GM08714 (cell line): ENCODE measurements around the gene NAT8L.

Source experiments
- H3K4me3 ChIP-seq: fragments of 200-500 bp; sonication (Bioruptor generic); 2 replicates; pipeline ENCODE4 v1.5.1; 2014; ENCODE audit warnings: mild to moderate bottlenecking, low read length, inconsistent platforms
- ZNF274 ChIP-seq: IDR thresholded peaks from 2 replicates; pipeline ENCODE4 v1.6.1; 2012; ENCODE audit warnings: mild to moderate bottlenecking, low read depth, low read length

Gene NAT8L

DNA sequence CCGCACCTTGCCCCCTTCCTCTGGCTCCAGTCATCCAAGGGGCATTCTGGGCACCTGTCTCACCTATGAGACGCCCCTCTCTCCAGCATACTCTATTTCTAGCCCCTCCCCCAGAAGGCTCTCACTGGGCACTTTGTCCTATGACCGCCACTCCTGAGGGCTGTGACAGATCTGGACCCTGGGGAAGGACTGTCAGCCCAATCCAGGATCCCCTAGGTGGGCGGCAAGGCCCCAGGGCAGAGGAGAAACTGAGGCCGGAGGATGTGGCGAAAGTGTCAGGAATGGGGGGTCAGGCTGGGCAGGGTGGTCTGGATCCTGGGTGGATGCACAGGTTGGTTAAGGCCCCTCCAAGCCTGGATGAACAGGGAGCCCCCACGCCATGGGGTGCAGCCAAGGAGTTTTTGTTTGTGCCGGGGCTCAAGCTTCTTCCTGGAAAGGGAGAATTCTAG, 16.2 kb upstream of the NAT8L start:
- no peak for TF ChIP-seq ZNF274
- H3K4me3 ChIP-seq, result no peak overlapping the region

GRCh38 chr4:2043396-2044118, 15.6 kb upstream of the NAT8L start:
- H3K4me3 ChIP-seq, result no peak overlapping the region
- TF ChIP-seq ZNF274, result no peak

DNA sequence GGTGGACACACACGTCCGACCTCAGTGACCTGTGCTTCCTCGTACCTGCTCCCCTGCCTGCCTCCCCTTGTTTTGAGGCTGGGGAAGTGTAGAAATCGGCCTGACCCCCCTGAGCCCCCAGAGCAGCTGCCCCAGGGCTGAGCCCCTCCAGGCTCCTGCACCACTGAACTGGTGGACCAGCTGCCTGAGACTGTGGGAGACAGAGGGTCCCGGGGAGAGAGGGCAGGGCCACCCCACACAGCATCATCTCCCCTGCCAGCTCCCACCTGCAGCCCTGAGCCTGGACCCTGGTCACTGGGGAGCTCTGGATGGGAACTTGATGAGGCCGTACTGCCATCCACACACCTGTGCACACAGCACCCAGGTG, 15.0 kb upstream of the NAT8L start:
- H3K4me3 ChIP-seq, result no peak overlapping the region
- no peak for TF ChIP-seq ZNF274

DNA sequence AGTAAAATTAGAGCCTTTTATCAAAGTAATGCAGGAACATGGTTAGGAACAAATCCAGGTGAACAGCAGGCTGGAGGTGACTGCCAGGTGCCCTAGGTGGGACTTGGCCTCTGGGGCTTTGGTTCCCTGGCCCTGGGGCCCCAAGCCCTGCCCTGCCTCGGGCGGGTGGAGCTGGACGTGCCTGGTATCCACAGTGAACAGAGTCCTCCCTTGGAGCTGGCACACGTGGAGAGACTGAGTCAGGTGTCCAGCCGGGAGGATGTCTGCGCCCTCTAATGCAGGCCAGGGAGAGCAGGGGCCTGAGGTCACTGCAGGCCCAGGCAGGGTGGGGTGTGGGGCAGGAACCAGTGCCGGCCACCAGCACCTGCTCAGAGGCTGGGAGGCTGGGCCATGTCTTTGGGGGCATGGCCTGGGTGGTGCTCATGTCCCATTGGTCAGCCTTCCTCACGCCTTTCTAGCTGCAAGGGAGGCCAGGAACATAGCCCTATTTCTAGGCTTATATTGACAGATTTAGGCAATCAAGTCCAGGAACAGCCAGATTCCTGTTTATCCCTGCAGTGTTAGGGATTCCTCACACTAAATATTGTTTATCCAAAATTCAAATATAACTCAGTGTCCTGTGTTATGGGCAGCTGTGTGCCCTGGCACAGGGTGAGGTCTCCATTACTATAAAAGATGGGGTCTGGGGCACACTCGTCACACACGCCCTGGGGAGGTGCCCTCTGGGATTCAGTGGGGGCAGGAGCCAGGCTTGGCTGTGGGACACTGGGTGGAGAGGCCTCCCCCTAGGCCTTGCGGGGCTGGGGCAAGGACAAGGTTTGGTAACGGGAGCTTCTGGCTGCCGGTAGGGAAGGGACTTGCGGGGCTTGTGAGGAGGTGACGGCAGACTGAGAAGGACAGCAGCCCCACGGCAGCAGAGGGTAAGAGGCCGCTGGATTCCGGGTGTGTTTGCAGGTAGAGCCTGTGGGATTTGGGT, 14.3 kb upstream of the NAT8L start:
- H3K4me3 ChIP-seq, result no peak overlapping the region
- no peak for TF ChIP-seq ZNF274

DNA sequence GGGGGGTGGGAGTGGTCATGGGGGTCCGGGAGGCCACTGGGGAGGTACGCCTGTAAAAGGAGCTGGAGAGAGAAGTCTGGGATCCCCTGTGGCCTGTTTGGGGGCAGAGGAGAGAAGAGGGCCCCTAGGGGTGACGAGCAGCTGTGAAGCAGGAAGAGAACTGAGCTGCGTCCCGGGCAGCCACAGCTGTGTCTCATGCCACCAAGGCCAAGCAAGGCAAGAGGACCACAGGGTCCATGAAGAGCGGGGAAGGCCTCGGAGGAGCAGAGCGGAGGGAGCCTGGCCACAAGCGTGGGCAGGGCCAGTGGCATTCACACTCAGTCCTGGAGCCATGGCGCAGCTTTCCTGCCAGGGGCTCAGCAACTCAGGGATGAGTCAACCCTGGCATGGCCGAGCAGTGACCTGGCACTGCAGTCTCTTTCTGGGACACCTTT, 13.6 kb upstream of the NAT8L start:
- H3K4me3 ChIP-seq, result no peak overlapping the region
- no peak for TF ChIP-seq ZNF274

DNA sequence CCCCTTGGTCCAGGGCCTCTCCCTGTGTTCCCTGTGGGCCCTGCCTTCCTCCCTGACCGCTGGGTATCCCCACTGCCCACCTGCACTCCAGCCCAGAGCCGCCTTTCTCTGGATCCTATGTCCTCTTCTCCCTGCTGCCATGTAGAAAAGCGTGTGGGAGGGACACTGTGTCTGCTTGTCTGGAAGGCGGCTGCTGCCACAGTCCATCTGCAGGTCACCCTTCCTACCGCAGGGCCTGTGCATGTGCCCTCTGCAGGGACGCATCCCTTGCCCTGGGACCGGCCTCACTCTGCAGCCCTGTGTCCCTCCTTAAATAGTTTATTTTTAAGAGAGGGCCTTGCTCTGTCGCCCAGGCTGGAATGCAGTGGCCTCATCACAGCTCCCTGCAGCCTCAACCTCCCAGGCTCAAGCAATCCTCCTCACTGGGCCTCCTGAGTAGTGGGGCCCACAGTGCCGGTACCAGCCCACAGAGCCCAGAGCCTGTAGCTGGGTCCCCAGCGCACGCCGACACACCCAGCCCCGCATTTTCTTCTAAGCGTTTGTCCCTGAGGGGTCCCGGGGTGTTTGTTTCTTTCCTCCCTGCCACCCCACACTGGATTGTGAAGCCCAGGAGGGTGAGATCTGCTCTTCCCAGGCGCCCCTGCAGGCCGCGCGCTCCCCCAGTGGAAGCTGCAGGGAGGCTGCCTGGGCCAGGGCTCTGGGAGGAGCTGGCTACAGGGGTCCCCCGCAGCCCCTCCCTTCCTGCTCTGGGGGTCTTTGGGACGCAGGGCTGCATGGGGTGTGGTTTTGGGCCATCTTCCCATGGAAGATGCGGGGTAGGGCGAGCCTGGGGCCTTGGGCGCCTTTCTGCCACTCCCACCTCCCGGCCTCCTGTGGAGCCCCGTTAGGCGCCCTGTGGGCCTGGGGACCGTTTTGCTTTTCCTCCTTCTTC, 12.8 kb upstream of the NAT8L start:
- no peak overlapping the region for H3K4me3 ChIP-seq
- no peak for TF ChIP-seq ZNF274

DNA sequence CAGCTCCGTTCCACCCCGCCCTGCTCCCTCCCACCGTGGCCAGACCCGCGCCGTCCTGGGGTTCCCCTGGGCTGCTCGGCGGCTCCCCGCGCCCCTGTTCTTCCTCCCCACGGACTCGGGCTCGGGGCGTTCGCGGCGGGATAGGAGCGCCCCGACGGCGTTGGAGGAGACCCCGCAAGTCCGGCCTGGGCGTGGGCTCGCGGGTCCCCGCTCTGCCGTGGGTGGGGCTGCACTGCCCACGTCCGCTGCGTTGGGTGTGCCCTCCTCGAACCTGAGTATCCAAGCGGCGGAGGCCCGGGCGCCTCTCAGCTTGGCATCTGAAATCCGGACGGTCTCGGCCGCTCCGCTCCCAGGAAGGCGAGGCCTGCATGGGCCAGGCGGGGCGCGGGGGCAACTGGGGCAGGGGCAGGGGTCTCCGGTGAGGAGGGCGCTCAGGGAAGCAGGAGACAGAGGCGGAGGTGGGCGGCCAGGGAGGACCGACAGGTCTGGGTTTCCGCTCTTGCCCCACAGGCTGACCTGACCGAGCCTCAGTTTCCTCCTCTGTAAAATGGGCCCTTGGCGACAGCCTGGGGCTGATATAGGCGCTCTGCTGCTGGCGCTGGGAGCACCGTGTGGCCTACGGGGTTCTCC, 12.0 kb upstream of the NAT8L start:
- TF ChIP-seq ZNF274, result no peak
- H3K4me3 ChIP-seq, result no peak overlapping the region

- no peak for TF ChIP-seq ZNF274
- no peak overlapping the region for H3K4me3 ChIP-seq
These were observed 11.1 kb upstream of the NAT8L start for GRCh38 chr4:2047781-2048581.

GRCh38 chr4:2048831-2049230, 10.3 kb upstream of the NAT8L start:
- no peak overlapping the region for H3K4me3 ChIP-seq
- TF ChIP-seq ZNF274, result no peak

DNA sequence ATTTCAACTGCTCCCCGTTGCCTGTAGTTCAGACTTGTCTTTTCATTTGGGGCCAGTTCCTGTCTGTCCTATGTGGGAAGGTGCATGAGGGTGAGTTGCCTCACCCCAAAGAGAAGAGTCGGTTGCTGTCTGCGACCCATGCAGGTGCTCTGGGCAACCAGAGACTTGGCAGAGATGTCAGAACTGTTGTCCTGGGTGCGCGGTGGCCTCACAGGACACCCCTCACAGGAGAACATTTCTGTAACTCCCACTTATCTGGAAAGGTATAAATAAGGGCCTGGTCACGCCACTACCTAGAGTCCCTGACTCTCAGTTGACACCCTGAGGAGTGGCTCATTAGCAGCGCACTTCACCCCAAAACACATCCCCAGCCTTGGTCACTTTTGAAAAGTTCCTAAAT, 9.7 kb upstream of the NAT8L start:
- no peak overlapping the region for H3K4me3 ChIP-seq
- no peak for TF ChIP-seq ZNF274

- no peak overlapping the region for H3K4me3 ChIP-seq
- TF ChIP-seq ZNF274, result no peak
These were observed 9.3 kb upstream of the NAT8L start for GRCh38 chr4:2049811-2050210.

GRCh38 chr4:2051086-2051485, 8.0 kb upstream of the NAT8L start:
- no peak overlapping the region for H3K4me3 ChIP-seq
- TF ChIP-seq ZNF274, result no peak

- TF ChIP-seq ZNF274, result no peak
- no peak overlapping the region for H3K4me3 ChIP-seq
These were observed 4.9 kb upstream of the NAT8L start for GRCh38 chr4:2054217-2054616.
